ENCODE measurements around the gene KIF9.

Gene KIF9

GRCh38 chr3:47299381-47300318 lies 17.1 kb upstream of the KIF9 start:
- no peak for ATAC-seq
- no peak for TF ChIP-seq SNAI2 (CRISPR knock-in tag; IDR thresholded peaks at IDR 0.05)
- TF ChIP-seq ZFP3 (CRISPR knock-in tag; IDR thresholded peaks at IDR 0.05): no peak
- TF ChIP-seq BACH2 (CRISPR knock-in tag; IDR thresholded peaks at IDR 0.05; ENCODE audit: borderline replicate concordance): no peak
- no peak for TF ChIP-seq TOX (CRISPR knock-in tag; IDR thresholded peaks at IDR 0.05; ENCODE audit: borderline replicate concordance)
- TF ChIP-seq CSRNP3 (CRISPR knock-in tag; IDR thresholded peaks at IDR 0.05): no peak
- no peak for TF ChIP-seq PPARA (CRISPR knock-in tag; IDR thresholded peaks at IDR 0.05; ENCODE audit: borderline replicate concordance)
- TF ChIP-seq ZNF70 (CRISPR knock-in tag; IDR thresholded peaks at IDR 0.05): no peak
- no peak for TF ChIP-seq ZNF8 (CRISPR knock-in tag; IDR thresholded peaks at IDR 0.05)
- no peak for TF ChIP-seq ZNF565 (CRISPR knock-in tag; conservative IDR thresholded peaks at IDR 0.05; ENCODE audit: low read depth)
- TF ChIP-seq TCF4 (CRISPR knock-in tag; IDR thresholded peaks at IDR 0.05; ENCODE audit: borderline replicate concordance): no peak
- TF ChIP-seq, protein P1, sequence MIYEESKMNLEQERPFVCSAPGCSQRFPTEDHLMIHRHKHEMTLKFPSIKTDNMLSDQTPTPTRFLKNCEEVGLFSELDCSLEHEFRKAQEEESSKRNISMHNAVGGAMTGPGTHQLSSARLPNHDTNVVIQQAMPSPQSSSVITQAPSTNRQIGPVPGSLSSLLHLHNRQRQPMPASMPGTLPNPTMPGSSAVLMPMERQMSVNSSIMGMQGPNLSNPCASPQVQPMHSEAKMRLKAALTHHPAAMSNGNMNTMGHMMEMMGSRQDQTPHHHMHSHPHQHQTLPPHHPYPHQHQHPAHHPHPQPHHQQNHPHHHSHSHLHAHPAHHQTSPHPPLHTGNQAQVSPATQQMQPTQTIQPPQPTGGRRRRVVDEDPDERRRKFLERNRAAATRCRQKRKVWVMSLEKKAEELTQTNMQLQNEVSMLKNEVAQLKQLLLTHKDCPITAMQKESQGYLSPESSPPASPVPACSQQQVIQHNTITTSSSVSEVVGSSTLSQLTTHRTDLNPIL (CRISPR knock-in tag; IDR thresholded peaks at IDR 0.05; ENCODE audit: low read depth): no peak
- no peak for TF ChIP-seq TSHZ2 (CRISPR knock-in tag; IDR thresholded peaks at IDR 0.05)
- no peak for TF ChIP-seq ARNTL (CRISPR knock-in tag; IDR thresholded peaks at IDR 0.05; ENCODE audit: borderline replicate concordance, low read depth)

DNA sequence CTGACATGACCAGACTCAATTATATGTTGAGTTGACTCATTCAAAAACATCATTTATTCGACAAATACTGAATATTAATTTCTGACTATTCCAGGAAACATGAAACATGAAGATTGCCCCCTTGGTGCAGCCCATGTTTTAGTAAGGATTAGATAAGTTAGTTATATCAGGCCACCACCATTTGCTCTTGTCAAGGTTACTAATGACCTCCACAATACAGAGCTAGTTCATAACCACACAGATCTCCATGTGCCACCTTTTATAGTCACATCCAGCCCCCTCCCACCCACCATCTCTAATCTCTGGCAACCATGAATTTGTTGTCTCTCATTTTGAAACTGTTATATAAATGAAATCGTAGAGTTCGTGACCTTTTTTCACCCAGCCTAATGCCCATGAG lies 15.8 kb upstream of the KIF9 start:
- ATAC-seq: no peak
- no peak for TF ChIP-seq ZFP3 (CRISPR knock-in tag; IDR thresholded peaks at IDR 0.05)
- no peak for TF ChIP-seq PPARA (CRISPR knock-in tag; IDR thresholded peaks at IDR 0.05; ENCODE audit: borderline replicate concordance)
- no peak for TF ChIP-seq ZNF70 (CRISPR knock-in tag; IDR thresholded peaks at IDR 0.05)
- no peak for TF ChIP-seq ISL1 (CRISPR knock-in tag; IDR thresholded peaks at IDR 0.05)
- TF ChIP-seq RARB (CRISPR knock-in tag; IDR thresholded peaks at IDR 0.05): no peak
- TF ChIP-seq CSDC2 (CRISPR knock-in tag; IDR thresholded peaks at IDR 0.05): no peak
- TF ChIP-seq ZNF565 (CRISPR knock-in tag; conservative IDR thresholded peaks at IDR 0.05; ENCODE audit: low read depth): no peak
- TF ChIP-seq, protein P1 (CRISPR knock-in tag; IDR thresholded peaks at IDR 0.05; ENCODE audit: low read depth): no peak
- TF ChIP-seq OSR1 (CRISPR knock-in tag; IDR thresholded peaks at IDR 0.05): no peak

GRCh38 chr3:47296562-47297302 lies 14.1 kb upstream of the KIF9 start:
- ATAC-seq: no peak
- TF ChIP-seq ZNF565 (CRISPR knock-in tag; conservative IDR thresholded peaks at IDR 0.05; ENCODE audit: low read depth) (no peak), RARB (CRISPR knock-in tag; IDR thresholded peaks at IDR 0.05) (no peak), OSR1 (CRISPR knock-in tag; IDR thresholded peaks at IDR 0.05) (no peak), CSRNP3 (CRISPR knock-in tag; IDR thresholded peaks at IDR 0.05) (no peak), PPARA (CRISPR knock-in tag; IDR thresholded peaks at IDR 0.05; ENCODE audit: borderline replicate concordance) (no peak), ISL1 (CRISPR knock-in tag; IDR thresholded peaks at IDR 0.05) (no peak), ZFP30 (CRISPR knock-in tag; IDR thresholded peaks at IDR 0.05) (no peak), BACH2 (CRISPR knock-in tag; IDR thresholded peaks at IDR 0.05; ENCODE audit: borderline replicate concordance) (no peak), POU6F1 (CRISPR knock-in tag; IDR thresholded peaks at IDR 0.05; ENCODE audit: borderline replicate concordance, low read depth) (no peak), TCF4 (CRISPR knock-in tag; IDR thresholded peaks at IDR 0.05; ENCODE audit: borderline replicate concordance) (no peak), CSDC2 (CRISPR knock-in tag; IDR thresholded peaks at IDR 0.05) (no peak), ZC3H10 (CRISPR knock-in tag; IDR thresholded peaks at IDR 0.05) (no peak), ZNF70 (CRISPR knock-in tag; IDR thresholded peaks at IDR 0.05) (no peak), ZFP3 (CRISPR knock-in tag; IDR thresholded peaks at IDR 0.05) (no peak), ARNTL (CRISPR knock-in tag; IDR thresholded peaks at IDR 0.05; ENCODE audit: borderline replicate concordance, low read depth) (no peak), TOX (CRISPR knock-in tag; IDR thresholded peaks at IDR 0.05; ENCODE audit: borderline replicate concordance) (no peak)
- TF ChIP-seq, protein P1 (CRISPR knock-in tag; IDR thresholded peaks at IDR 0.05; ENCODE audit: low read depth): no peak
